Glutamatergic neuron (in vitro differentiated cells): ENCODE data around the gene KIF23. TPM values are rescaled to one million over a fixed set of nuclear protein-coding genes. Genes with fewer than 3 reads are reported as not detected.

Experiments
- DNase-seq: peaks from one replicate; pipeline ENCODE4 v3.0.0; 2022
- H3K27ac Mint-ChIP-seq: one replicate; pipeline ENCODE4 v1.8.0; 2020; ENCODE audit warnings: mild to moderate bottlenecking, mixed read lengths, inconsistent platforms; ENCODE audit not compliant: unreplicated experiment
- H3K27me3 Mint-ChIP-seq: one replicate; pipeline ENCODE4 v1.8.0; 2020; ENCODE audit warnings: mild to moderate bottlenecking, moderate library complexity, mixed read lengths, inconsistent platforms; ENCODE audit not compliant: unreplicated experiment
- H3K36me3 Mint-ChIP-seq: one replicate; pipeline ENCODE4 v1.8.0; 2020; ENCODE audit warnings: mild to moderate bottlenecking, mixed read lengths, inconsistent platforms; ENCODE audit not compliant: unreplicated experiment
- H3K4me1 Mint-ChIP-seq: one replicate; pipeline ENCODE4 v1.8.0; 2020; ENCODE audit warnings: mild to moderate bottlenecking, low read depth, mixed read lengths, inconsistent platforms; ENCODE audit not compliant: unreplicated experiment
- H3K4me3 Mint-ChIP-seq: one replicate; pipeline ENCODE4 v1.8.0; 2020; ENCODE audit warnings: mild to moderate bottlenecking, mixed read lengths, inconsistent platforms; ENCODE audit not compliant: unreplicated experiment
- H3K9me3 Mint-ChIP-seq: one replicate; pipeline ENCODE4 v1.8.0; 2020; ENCODE audit warnings: mild to moderate bottlenecking, moderate library complexity, mixed read lengths, inconsistent platforms; ENCODE audit not compliant: unreplicated experiment
- total RNA-seq: library from RNA; stranded (reverse); fragmentation: NEBNext Ultra II Directional; extraction: Animal tissue kit (Norgen Biotek cat#: 25700); gene quantifications from one replicate; pipeline ENCODE4 v1.2.1, GENCODE V29; 2021; ENCODE audit not compliant: unreplicated experiment
- TF ChIP-seq, protein P1 (sequence below): fragments of 200-600 bp; sonication (generic); IDR thresholded peaks from one replicate; pipeline ENCODE4 v1.5.0; 2021; ENCODE audit not compliant: partially characterized antibody, unreplicated experiment

Gene KIF23
- total RNA-seq, 1 donor from 2014 or later, result 5.2 TPM

DNA sequence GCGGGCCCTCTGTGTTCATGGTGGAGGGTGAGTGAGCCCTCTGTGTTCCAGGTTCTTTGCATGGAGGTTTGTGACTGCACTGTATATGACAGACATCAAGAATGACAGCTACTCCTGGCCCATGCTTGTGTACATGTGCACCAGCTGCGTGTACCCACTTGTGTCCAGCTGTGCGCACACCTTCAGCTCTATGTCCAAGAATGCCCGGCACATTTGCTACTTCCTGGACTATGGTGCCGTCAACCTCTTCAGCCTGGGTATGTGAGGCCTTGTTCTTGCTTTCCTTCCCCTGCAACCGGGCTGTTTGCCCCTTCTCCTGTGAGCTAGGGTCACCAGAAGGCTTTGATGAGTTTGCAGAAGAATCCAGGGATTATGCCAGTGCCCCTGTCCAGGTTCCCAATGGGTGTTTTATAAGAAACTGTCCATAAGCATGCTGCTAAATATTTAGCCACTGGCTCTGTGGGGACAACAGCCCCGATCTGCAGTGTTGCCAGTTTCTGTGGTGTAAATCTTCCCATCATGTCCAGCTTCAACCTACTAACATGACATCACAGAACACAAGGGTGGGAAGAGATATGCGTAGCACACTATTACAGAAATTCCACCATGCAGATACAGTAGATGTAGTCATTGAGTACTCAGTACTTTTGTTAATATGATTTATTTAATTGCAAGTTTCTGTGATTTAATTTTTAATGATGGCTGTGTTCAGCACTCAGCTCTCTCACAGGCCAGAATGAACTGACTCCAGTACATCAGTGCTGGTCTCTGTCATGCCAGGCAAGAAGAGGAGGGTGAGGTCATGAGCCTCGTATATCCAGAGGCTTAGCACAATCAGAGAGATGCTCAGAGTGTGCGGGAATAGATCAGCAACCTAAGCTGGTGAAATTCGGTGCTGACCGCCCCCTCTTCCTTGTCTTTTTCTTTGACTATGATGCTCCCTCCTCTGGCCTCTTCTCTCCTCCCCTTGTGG, 29.2 kb upstream of the KIF23 start:
- Mint-ChIP-seq H3K27me3 (peaks cover 4% of the 10 kb centered on the region), H3K36me3 (no peaks in the 10 kb centered on the region), H3K9me3 (no peaks in the 10 kb centered on the region), H3K4me3 (no peak overlapping the region), H3K4me1 (peaks cover 7% of the 10 kb centered on the region), H3K27ac (no peak overlapping the region)
- no peak for DNase-seq
- TF ChIP-seq, protein P1, sequence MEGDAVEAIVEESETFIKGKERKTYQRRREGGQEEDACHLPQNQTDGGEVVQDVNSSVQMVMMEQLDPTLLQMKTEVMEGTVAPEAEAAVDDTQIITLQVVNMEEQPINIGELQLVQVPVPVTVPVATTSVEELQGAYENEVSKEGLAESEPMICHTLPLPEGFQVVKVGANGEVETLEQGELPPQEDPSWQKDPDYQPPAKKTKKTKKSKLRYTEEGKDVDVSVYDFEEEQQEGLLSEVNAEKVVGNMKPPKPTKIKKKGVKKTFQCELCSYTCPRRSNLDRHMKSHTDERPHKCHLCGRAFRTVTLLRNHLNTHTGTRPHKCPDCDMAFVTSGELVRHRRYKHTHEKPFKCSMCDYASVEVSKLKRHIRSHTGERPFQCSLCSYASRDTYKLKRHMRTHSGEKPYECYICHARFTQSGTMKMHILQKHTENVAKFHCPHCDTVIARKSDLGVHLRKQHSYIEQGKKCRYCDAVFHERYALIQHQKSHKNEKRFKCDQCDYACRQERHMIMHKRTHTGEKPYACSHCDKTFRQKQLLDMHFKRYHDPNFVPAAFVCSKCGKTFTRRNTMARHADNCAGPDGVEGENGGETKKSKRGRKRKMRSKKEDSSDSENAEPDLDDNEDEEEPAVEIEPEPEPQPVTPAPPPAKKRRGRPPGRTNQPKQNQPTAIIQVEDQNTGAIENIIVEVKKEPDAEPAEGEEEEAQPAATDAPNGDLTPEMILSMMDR, result no peak

DNA sequence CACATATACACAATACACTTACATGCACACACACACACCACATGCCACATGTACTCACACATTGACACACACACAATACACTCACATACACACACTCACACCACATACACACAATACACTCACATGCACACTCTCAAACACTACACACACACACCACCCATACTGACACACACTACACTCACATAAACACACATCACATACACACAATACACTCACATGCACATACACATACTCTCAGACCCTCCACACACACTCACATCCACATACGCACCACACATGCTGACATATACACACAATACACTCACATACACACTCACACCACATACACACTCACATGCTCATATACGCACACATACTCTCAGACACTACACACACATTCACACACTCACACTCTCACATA, 28.3 kb upstream of the KIF23 start:
- no peaks in the 10 kb centered on the region for H3K9me3 Mint-ChIP-seq
- no peaks in the 10 kb centered on the region for H3K36me3 Mint-ChIP-seq
- TF ChIP-seq, protein P1, result no peak
- DNase-seq, result no peak
- peaks cover 4% of the 10 kb centered on the region for H3K4me1 Mint-ChIP-seq
- H3K4me3 Mint-ChIP-seq, result no peak overlapping the region
- H3K27me3 Mint-ChIP-seq, result peaks cover 3% of the 10 kb centered on the region
- H3K27ac Mint-ChIP-seq, result no peak overlapping the region

GRCh38 chr15:69386284-69386683, 27.9 kb upstream of the KIF23 start:
- Mint-ChIP-seq H3K9me3 (no peaks in the 10 kb centered on the region), H3K27ac (no peak overlapping the region), H3K27me3 (peaks cover 3% of the 10 kb centered on the region), H3K4me3 (no peak overlapping the region), H3K36me3 (no peaks in the 10 kb centered on the region), H3K4me1 (peaks cover 2% of the 10 kb centered on the region)
- DNase-seq, result no peak
- TF ChIP-seq, protein P1, result no peak

- H3K9me3 Mint-ChIP-seq, result no peaks in the 10 kb centered on the region
Observed at GRCh38 chr15:69388260-69388705, 25.9 kb upstream of the KIF23 start.

More at GRCh38 chr15:69388260-69388705, 25.9 kb upstream of the KIF23 start:
- TF ChIP-seq, protein P1, result no peak
- H3K4me1 Mint-ChIP-seq, result peaks cover 2% of the 10 kb centered on the region
- H3K4me3 Mint-ChIP-seq, result no peak overlapping the region
- H3K27me3 Mint-ChIP-seq, result peaks cover 3% of the 10 kb centered on the region
- no peaks in the 10 kb centered on the region for H3K36me3 Mint-ChIP-seq
- H3K27ac Mint-ChIP-seq, result no peak overlapping the region
- no peak for DNase-seq
